H1 (cell line): ENCODE results near the gene ZDHHC11. TPM values are rescaled to one million over a fixed set of nuclear protein-coding genes. Genes with fewer than 3 reads are reported as not detected.

Source experiments
- CTCF ChIA-PET: fragments of 300-600 bp; sonication (Branson Sonifier 250); formaldehyde crosslinking; loops from one replicate; lab custom pipeline; 2021; ENCODE audit not compliant: partially characterized antibody; lab: Charles Lee
- POLR2A ChIA-PET: fragments of 300-600 bp; sonication (Branson Sonifier 250); formaldehyde crosslinking; loops from one replicate; lab custom pipeline; 2021; ENCODE audit warnings: inconsistent platforms; ENCODE audit not compliant: partially characterized antibody; lab: Charles Lee
- DNase-seq, 2 experiments: peaks; one replicate each; pipeline versions ENCODE4 v3.0.0 to v3.0.0-alpha.2; 2010 to 2022; ENCODE audit warnings: low spot score in 2 of 2, low read depth in 1 of 2, mixed read lengths in 1 of 2
- FAIRE-seq: peaks from 2 replicates; lab custom pipeline; 2011; peaks lifted over from hg19 to GRCh38; lab: Jason Lieb, UNC
- H2AFZ ChIP-seq: 2 replicates; pipeline ENCODE4 v1.8.1; 2012; ENCODE audit warnings: low read length, inconsistent platforms
- H2AK5ac ChIP-seq: 2 replicates; pipeline ENCODE4 v1.6.1; 2013; ENCODE audit warnings: low read depth, low read length
- H2BK120ac ChIP-seq: replicated peaks from 2 replicates; pipeline ENCODE3; 2013; ENCODE audit warnings: low read depth, low read length, inconsistent platforms
- H2BK12ac ChIP-seq: 2 replicates; pipeline ENCODE4 v1.6.1; 2013; ENCODE audit warnings: low read depth, low read length
- H2BK15ac ChIP-seq: 2 replicates; pipeline ENCODE4 v1.6.1; 2013; ENCODE audit warnings: low read length
- H2BK20ac ChIP-seq: 2 replicates; pipeline ENCODE4 v1.6.1; 2013; ENCODE audit warnings: low read length
- H2BK5ac ChIP-seq: 2 replicates; pipeline ENCODE4 v1.6.1; 2013; ENCODE audit warnings: low read depth, low read length
- H3K14ac ChIP-seq: 2 replicates; pipeline ENCODE4 v1.6.1; 2013; ENCODE audit warnings: inconsistent platforms; ENCODE audit not compliant: insufficient read length
- H3K18ac ChIP-seq: 2 replicates; pipeline ENCODE4 v1.6.1; 2013; ENCODE audit warnings: low read length; ENCODE audit errors: extremely low read depth
- H3K23ac ChIP-seq: 2 replicates; pipeline ENCODE4 v1.6.1; 2013; ENCODE audit warnings: inconsistent platforms; ENCODE audit not compliant: insufficient read length
- H3K23me2 ChIP-seq: 2 replicates; pipeline ENCODE4 v1.6.1; 2013; ENCODE audit warnings: low read depth, low read length
- H3K27ac ChIP-seq: 2 replicates; pipeline ENCODE4 v1.6.1; 2011; ENCODE audit warnings: low read depth, low read length, inconsistent platforms
- H3K27me3 ChIP-seq, 4 experiments: replicated peaks in 1 of 4; 1 replicate in 1 of 4; 2 replicates in 3 of 4; pipeline versions ENCODE4 v1.6.1 to v1.8.1; 2011 to 2013; ENCODE audit warnings: low read length in 3 of 4, mild to moderate bottlenecking in 3 of 4, inconsistent platforms in 2 of 4, mixed read lengths in 2 of 4, moderate library complexity in 1 of 4; ENCODE audit not compliant: control insufficient read depth in 3 of 4, insufficient read depth in 3 of 4; ENCODE audit errors: extremely low read depth in 1 of 4
- H3K36me3 ChIP-seq, 4 experiments: 2 replicates each; pipeline versions ENCODE4 v1.6.1 to v1.8.1; 2011 to 2013; ENCODE audit warnings: mild to moderate bottlenecking in 4 of 4, low read length in 3 of 4, moderate library complexity in 2 of 4, control low read depth in 1 of 4, inconsistent platforms in 1 of 4; ENCODE audit not compliant: insufficient read depth in 4 of 4, control insufficient read depth in 2 of 4
- H3K4ac ChIP-seq: replicated peaks from 2 replicates; pipeline ENCODE3; 2013; ENCODE audit warnings: low read length, low read depth, mixed read lengths, inconsistent platforms; ENCODE audit not compliant: insufficient read length
- H3K4me1 ChIP-seq, 4 experiments: replicated peaks in 1 of 4; 1 replicate in 1 of 4; 2 replicates in 3 of 4; pipeline versions ENCODE4 v1.6.1 to v1.8.1; 2011 to 2013; ENCODE audit warnings: low read length in 3 of 4, inconsistent platforms in 2 of 4, mixed read lengths in 1 of 4; ENCODE audit not compliant: insufficient read depth in 4 of 4, control insufficient read depth in 3 of 4
- H3K4me2 ChIP-seq, 2 experiments: 2 replicates each; pipeline versions ENCODE4 v1.6.1 to v1.8.1; 2011 to 2013; ENCODE audit warnings: low read depth in 2 of 2, low read length in 2 of 2, control low read depth in 1 of 2, inconsistent platforms in 1 of 2, mild to moderate bottlenecking in 1 of 2; ENCODE audit not compliant: insufficient read depth in 1 of 2
- H3K4me3 ChIP-seq, 4 experiments: fragments of 200-600, 300-600 bp in 1 of 4; sonication (generic), shearing (Covaris generic), sonication (Bioruptor Twin) in 1 of 4; 2 replicates each; pipeline versions ENCODE4 v1.5.1 to v1.8.1; 2011 to 2016; ENCODE audit warnings: low read length in 4 of 4, low read depth in 3 of 4, control low read depth in 2 of 4, inconsistent platforms in 2 of 4, mild to moderate bottlenecking in 2 of 4, mixed read lengths in 1 of 4, moderate library complexity in 1 of 4; ENCODE audit not compliant: insufficient read depth in 2 of 4; ENCODE audit errors: extremely low read depth in 1 of 4
- H3K56ac ChIP-seq: replicated peaks from 2 replicates; pipeline ENCODE3; 2013; ENCODE audit warnings: low read depth, mild to moderate bottlenecking, mixed read lengths, low read length, inconsistent platforms; ENCODE audit not compliant: insufficient read length
- H3K79me1 ChIP-seq: 2 replicates; pipeline ENCODE4 v1.6.1; 2013; ENCODE audit warnings: low read depth, low read length, control low read depth
- H3K79me2 ChIP-seq, 2 experiments: 2 replicates each; pipeline versions ENCODE4 v1.6.1 to v1.8.1; 2012 to 2013; ENCODE audit warnings: low read length in 2 of 2, mild to moderate bottlenecking in 2 of 2, inconsistent platforms in 1 of 2; ENCODE audit not compliant: insufficient read depth in 2 of 2, control insufficient read depth in 1 of 2
- H3K9ac ChIP-seq, 4 experiments: replicated peaks in 1 of 4; 1 replicate in 1 of 4; 2 replicates in 3 of 4; pipeline versions ENCODE4 v1.6.1 to v1.8.1; 2011 to 2013; ENCODE audit warnings: low read depth in 3 of 4, low read length in 3 of 4, control low read depth in 2 of 4, mild to moderate bottlenecking in 2 of 4, moderate library complexity in 2 of 4, inconsistent platforms in 1 of 4; ENCODE audit errors: extremely low read depth in 1 of 4
- H3K9me3 ChIP-seq, 2 experiments: 2 replicates each; pipeline versions ENCODE4 v1.6.1 to v1.8.1; 2012 to 2013; ENCODE audit warnings: mild to moderate bottlenecking in 2 of 2, moderate library complexity in 2 of 2, control low read depth in 1 of 2, inconsistent platforms in 1 of 2, low read depth in 1 of 2, low read length in 1 of 2, mixed read lengths in 1 of 2; ENCODE audit not compliant: insufficient read depth in 2 of 2
- H4K20me1 ChIP-seq, 2 experiments: replicated peaks in 1 of 2; 2 replicates each; pipeline versions ENCODE3 to v1.8.1; 2011 to 2013; ENCODE audit warnings: inconsistent platforms in 2 of 2, low read length in 2 of 2, mild to moderate bottlenecking in 1 of 2; ENCODE audit not compliant: insufficient read depth in 2 of 2, control insufficient read depth in 1 of 2
- H4K5ac ChIP-seq: 2 replicates; pipeline ENCODE4 v1.6.1; 2013; ENCODE audit warnings: low read length, low read depth, mixed read lengths, inconsistent platforms; ENCODE audit not compliant: insufficient read length
- H4K8ac ChIP-seq: 2 replicates; pipeline ENCODE4 v1.8.0; 2013; ENCODE audit warnings: mild to moderate bottlenecking, moderate library complexity, low read length, inconsistent platforms; ENCODE audit not compliant: insufficient read depth; ENCODE audit errors: extremely low read depth
- H4K91ac ChIP-seq: replicated peaks from 2 replicates; pipeline ENCODE3; 2013; ENCODE audit warnings: low read length, mixed read lengths, inconsistent platforms; ENCODE audit not compliant: insufficient read length
- BACH1 ChIP-seq: IDR thresholded peaks from 2 replicates; pipeline ENCODE4 v1.6.1; 2012; ENCODE audit warnings: low read length, improper control_type of control experiment
- BRCA1 ChIP-seq: IDR thresholded peaks from 2 replicates; pipeline ENCODE4 v1.6.1; 2012; ENCODE audit warnings: low read depth, low read length, improper control_type of control experiment
- CBX5 ChIP-seq: fragments of 300-800, 300-1000 bp; sonication (generic); IDR thresholded peaks from 2 replicates; pipeline ENCODE4 v1.7.1; 2016; ENCODE audit warnings: antibody characterized with exemption, low read length, low read depth
- JUND ChIP-seq: IDR thresholded peaks from 2 replicates; pipeline ENCODE4 v1.6.1; 2011; ENCODE audit warnings: mild to moderate bottlenecking, improper control_type of control experiment, low read length
- KDM4A ChIP-seq: IDR thresholded peaks from one replicate; pipeline ENCODE4 v1.7.1; 2012; ENCODE audit warnings: low read depth, mild to moderate bottlenecking, moderate library complexity, low read length, inconsistent platforms; ENCODE audit not compliant: severe bottlenecking
- PHF8 ChIP-seq: fragments of 200-600 bp; sonication (generic); conservative IDR thresholded peaks from 2 replicates; pipeline ENCODE4 v1.7.1; 2012; ENCODE audit warnings: low read depth, mild to moderate bottlenecking, inconsistent platforms, low read length, moderate library complexity
- RAD21 ChIP-seq, 2 experiments: IDR thresholded peaks in 1 of 2; conservative IDR thresholded peaks in 1 of 2; 2 replicates each; pipeline ENCODE4 v1.6.1; 2011; ENCODE audit warnings: low read depth in 2 of 2, low read length in 2 of 2, improper control_type of control experiment in 1 of 2, inconsistent platforms in 1 of 2, mild to moderate bottlenecking in 1 of 2, moderate library complexity in 1 of 2
- SIRT6 ChIP-seq: IDR thresholded peaks from one replicate; pipeline ENCODE4 v1.7.1; 2012; ENCODE audit warnings: low read length, inconsistent platforms
- SUZ12 ChIP-seq: fragments of 200-600 bp; sonication (generic); IDR thresholded peaks from 2 replicates; pipeline ENCODE4 v1.6.1; 2012; ENCODE audit warnings: mild to moderate bottlenecking, inconsistent platforms, low read length, moderate library complexity, mixed read lengths
- TBP ChIP-seq: IDR thresholded peaks from 2 replicates; pipeline ENCODE4 v1.6.1; 2011; ENCODE audit warnings: low read depth, low read length, improper control_type of control experiment
- WGBS, 2 experiments: shearing (Covaris generic) in 1 of 2; methylation state at CpG; one replicate each; pipeline versions ENCODE4 v1.1.6 to v1.1.7; 2013 to 2015; ENCODE audit warnings: low lambda C conversion rate in 2 of 2, mixed read lengths in 2 of 2, inconsistent platforms in 1 of 2, low coverage in 1 of 2, missing lambda C conversion rate in 1 of 2; ENCODE audit not compliant: insufficient replicate concordance in 2 of 2, insufficient coverage in 1 of 2, insufficient read length in 1 of 2; ENCODE audit errors: extremely low coverage in 1 of 2, missing lambda C conversion rate in 1 of 2; 5-methylcytosine and 5-hydroxymethylcytosine counted together
- polyA plus RNA-seq, 7 experiments: library from polyadenylated mRNA; depleted of rRNA in 3 of 7; stranded (reverse) in 5 of 7; unstranded in 2 of 7; fragments of >200 nt in 5 of 7; fragments of 200-250 nt in 2 of 7; gene quantifications; 1 replicate in 5 of 7; 2 replicates in 1 of 7; 4 replicates in 1 of 7; pipeline versions ENCODE4 v1.2.1 to v1.2.3, GENCODE V29; 2011 to 2013; ENCODE audit warnings: missing spikeins in 2 of 7, mixed read lengths in 2 of 7
- total RNA-seq: library from RNA; stranded (reverse); fragmentation: NEBNext Ultra II Directional; extraction: Animal tissue kit (Norgen Biotek cat#: 25700); gene quantifications from 2 replicates; pipeline ENCODE4 v1.2.1, GENCODE V29; 2021
- TF ChIP-seq, protein P1 (sequence below): IDR thresholded peaks from 2 replicates; pipeline ENCODE4 v1.6.1; 2011; ENCODE audit warnings: low read length, improper control_type of control experiment

ZDHHC11 gene
- total and polyA plus RNA-seq, 2 of the 8 experiments (the other 6 are each of a cell fraction or from before 2014, with no cell fraction given) = 4.7 to 16.6 TPM

DNA sequence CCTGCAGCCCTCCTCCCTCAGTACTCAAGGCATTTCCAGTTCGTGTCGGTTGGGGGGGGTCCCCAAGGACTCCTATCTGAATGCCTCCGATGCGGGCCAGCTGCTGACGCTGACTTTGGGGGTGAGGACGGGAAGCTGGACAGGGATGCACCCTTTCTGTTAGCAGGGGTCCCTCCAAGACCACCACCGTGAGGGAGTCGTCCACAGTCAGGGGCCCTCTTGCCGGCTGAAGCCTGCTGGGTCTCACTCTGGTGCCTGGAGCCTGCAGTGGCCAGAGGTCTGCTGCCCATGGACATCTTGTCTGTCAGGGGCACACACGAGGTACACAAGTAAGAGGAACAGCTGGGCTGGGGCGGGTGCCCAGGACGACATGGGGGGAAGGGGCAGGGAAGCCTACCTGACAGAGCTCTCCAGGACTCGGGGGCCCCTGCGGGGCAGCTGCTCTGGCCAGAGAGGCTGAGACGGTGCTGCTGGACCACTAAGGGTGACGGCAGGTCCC is 9.1 kb upstream of the ZDHHC11 start:
- H3K56ac ChIP-seq = no peak overlapping the region
- FAIRE-seq (no peak), DNase-seq (no peak)
- POLR2A ChIA-PET = interaction anchor here (0.9 to 2.1 kb wide), 3 partner anchors 10 to 30 kb away, joined by 3 to 20 read pairs (median 5); partner anchors contain the start of gene ZDHHC11
- no peak overlapping the region for H4K8ac ChIP-seq
- H2AK5ac ChIP-seq = no peak overlapping the region
- CTCF ChIA-PET = interaction anchor here (0.9 to 3.3 kb wide), 3 partner anchors 9 to 191 kb away, joined by 3 to 12 read pairs (median 4); no protein-coding TSS in a partner anchor
- no peak overlapping the region for H4K5ac ChIP-seq
- H3K36me3 ChIP-seq = peaks cover 8 to 21% (median 18%) of the 10 kb centered on the region in 4 experiments; a peak in 6 of 8 replicates
- H3K9me3 ChIP-seq = no peaks in the 10 kb centered on the region
- no peak overlapping the region for H2BK12ac ChIP-seq
- H3K4me1 ChIP-seq = no peaks in the 10 kb centered on the region
- H3K79me2 ChIP-seq = no peaks in the 10 kb centered on the region
- H3K79me1 ChIP-seq = peaks cover 4% of the 10 kb centered on the region
- H3K4me3 ChIP-seq = no peak overlapping the region
- no peak overlapping the region for H2BK120ac ChIP-seq
- H3K9ac ChIP-seq = no peak overlapping the region
- H4K91ac ChIP-seq = no peak overlapping the region
- H3K18ac ChIP-seq = no peak overlapping the region
- H3K4me2 ChIP-seq = no peak overlapping the region
- H4K20me1 ChIP-seq = peaks cover 6 to 34% of the 10 kb centered on the region in 2 experiments
- TF ChIP-seq CBX5 (no peak), RAD21 (IDR thresholded peaks at IDR 0.05 in 1 of 2, conservative IDR thresholded peaks at IDR 0.05 in 1 of 2; ENCODE audit: low read depth in 2 of 2, low read length in 2 of 2) (no peak), BRCA1 (no peak), TBP (no peak), SUZ12 (no peak), PHF8 (no peak), KDM4A (no peak), BACH1 (no peak), JUND (no peak), SIRT6 (no peak)
- TF ChIP-seq, protein P1, sequence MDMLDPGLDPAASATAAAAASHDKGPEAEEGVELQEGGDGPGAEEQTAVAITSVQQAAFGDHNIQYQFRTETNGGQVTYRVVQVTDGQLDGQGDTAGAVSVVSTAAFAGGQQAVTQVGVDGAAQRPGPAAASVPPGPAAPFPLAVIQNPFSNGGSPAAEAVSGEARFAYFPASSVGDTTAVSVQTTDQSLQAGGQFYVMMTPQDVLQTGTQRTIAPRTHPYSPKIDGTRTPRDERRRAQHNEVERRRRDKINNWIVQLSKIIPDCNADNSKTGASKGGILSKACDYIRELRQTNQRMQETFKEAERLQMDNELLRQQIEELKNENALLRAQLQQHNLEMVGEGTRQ = no peak
- H2AFZ ChIP-seq = no peak overlapping the region
- H3K27me3 ChIP-seq = no peaks in the 10 kb centered on the region
- 91% methylated on average over 10 of the region's 16 CpGs; no CpG with 5 or more reads in 1 of the 2 experiments for WGBS, 2 experiments
- no peak overlapping the region for H2BK15ac ChIP-seq
- H3K14ac ChIP-seq = no peak overlapping the region
- no peak overlapping the region for H2BK5ac ChIP-seq
- no peak overlapping the region for H3K27ac ChIP-seq
- H3K23ac ChIP-seq = no peak overlapping the region
- H2BK20ac ChIP-seq = no peak overlapping the region
- H3K4ac ChIP-seq = no peak overlapping the region
- peaks cover 11% of the 10 kb centered on the region; the same call in 1 of the 2 replicates for H3K23me2 ChIP-seq
